Measurements from ENCODE around the gene LENEP. TPM values are rescaled to one million over a fixed set of nuclear protein-coding genes. Genes with fewer than 3 reads are reported as not detected.

The LENEP gene
- total RNA-seq, 2 experiments from 2014 or later, result 0.91 to 1.2 TPM

DNA sequence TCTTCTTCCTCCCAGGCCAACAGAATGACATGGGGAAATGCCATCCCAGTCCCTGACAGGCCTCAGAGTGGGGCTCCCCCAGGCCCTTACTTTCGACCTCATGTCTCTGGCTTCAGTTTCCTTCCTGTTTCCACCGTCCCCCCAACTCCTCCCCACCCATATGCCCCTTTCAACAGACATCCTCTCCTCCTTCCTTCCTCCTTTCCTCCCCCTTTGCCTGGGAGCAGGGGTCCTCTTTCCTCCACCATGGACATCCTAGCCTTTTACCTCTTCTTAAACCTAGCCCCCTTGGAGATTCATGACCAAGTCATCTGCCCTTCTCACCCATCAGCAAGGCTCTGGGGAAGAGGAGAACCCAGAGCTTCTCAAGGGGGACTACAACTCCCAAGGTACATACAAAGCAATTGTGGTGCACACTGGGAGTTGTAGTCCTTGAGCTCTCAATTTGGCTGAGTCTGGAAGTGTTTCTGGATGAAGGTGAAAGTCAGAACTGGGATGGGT lies 13.3 kb downstream of the LENEP start:
- ATAC-seq (peak; percentile 41), DNase-seq (peak; percentile 65)

GRCh38 chr1:155007251-155007828 lies 14.0 kb downstream of the LENEP start:
- DNase-seq, result no peak
- Mint-ChIP-seq H3K9me3 (ENCODE audit: low read depth) (no peaks in the 10 kb centered on the region), H3K4me3 (no peak overlapping the region), H3K36me3 (peaks cover 11% of the 10 kb centered on the region), H3K27me3 (no peaks in the 10 kb centered on the region), H3K27ac (peak overlapping the region; percentile 95), H3K4me1 (peaks cover 68% of the 10 kb centered on the region)
- no peak for ATAC-seq
- CTCF ChIA-PET, result interaction anchor here (0.7 to 18.7 kb wide), 9 partner anchors 8 to 78 kb away, joined by 3 to 328 read pairs (median 4); partner anchors contain the start of genes ADAM15, EFNA4, PBXIP1 and PMVK

More for the DNA sequence above, 13.3 kb downstream of the LENEP start:
- H3K27ac Mint-ChIP-seq, result peak overlapping the region; percentile 95
- CTCF ChIA-PET, result interaction anchor here (0.7 to 18.7 kb wide), 5 partner anchors 12 to 79 kb away, joined by 3 to 328 read pairs (median 4); partner anchors contain the start of genes ADAM15, EFNA4 and PMVK
- H3K9me3 Mint-ChIP-seq (ENCODE audit: low read depth), result no peaks in the 10 kb centered on the region
- H3K4me1 Mint-ChIP-seq, result peaks cover 62% of the 10 kb centered on the region
- peaks cover 11% of the 10 kb centered on the region for H3K36me3 Mint-ChIP-seq
- peak overlapping the region; percentile 54 for H3K4me3 Mint-ChIP-seq
- no peaks in the 10 kb centered on the region for H3K27me3 Mint-ChIP-seq

DNA sequence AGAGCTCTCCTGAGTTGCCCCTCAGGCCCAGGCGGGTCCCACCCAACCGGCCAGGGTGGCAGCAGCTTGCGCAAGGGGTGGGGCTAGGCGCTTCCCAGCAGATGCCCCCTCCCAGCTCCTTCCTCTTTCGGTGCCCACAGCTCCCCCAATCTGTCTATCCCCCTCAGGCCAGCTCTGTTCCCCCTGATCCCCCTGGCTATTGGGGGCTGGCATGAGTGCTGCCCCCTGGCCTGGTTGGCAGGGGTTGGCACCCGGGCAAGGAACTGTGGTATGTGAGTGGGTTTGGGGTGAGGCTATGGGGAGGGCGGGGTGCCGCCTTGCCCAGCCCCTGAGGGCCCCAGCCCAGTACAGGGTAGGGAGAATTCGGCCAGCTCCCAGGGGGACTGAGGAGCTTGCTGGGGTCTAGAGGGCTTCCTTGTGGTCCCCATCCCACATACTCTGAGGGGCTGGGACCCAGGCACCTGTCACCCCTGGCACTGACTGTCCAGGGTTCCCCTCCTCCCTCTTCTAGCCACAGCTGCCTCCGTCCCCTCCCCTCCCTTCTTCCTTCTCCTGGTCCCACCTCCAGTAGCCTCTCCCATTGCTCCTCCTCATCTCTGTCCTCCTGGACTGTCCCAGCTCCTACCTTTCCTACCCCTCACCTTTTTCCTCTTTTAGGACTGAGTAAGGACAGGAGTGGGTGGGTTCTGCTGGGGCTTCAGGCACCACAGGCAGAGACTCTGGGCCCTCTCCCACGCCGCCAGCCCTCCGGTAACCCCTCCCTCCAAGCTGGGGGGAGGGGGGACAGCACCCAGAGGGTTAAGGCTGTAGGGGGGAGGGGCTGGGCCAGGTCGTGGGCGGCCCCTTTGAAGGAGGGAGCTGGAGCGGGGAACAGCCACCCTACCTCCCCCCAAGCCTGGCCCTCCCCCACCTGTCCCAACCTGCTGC lies 14.9 kb downstream of the LENEP start:
- H3K4me3 Mint-ChIP-seq, result no peak overlapping the region
- H3K36me3 Mint-ChIP-seq, result peaks cover 11% of the 10 kb centered on the region
- CTCF ChIA-PET, result interaction anchor here (0.6 to 18.7 kb wide), 8 partner anchors 9 to 248 kb away, joined by 3 to 328 read pairs (median 4); partner anchors contain the start of genes ADAM15, EFNA4 and PBXIP1
- H3K4me1 Mint-ChIP-seq, result peaks cover 77% of the 10 kb centered on the region
- no peaks in the 10 kb centered on the region for H3K27me3 Mint-ChIP-seq
- DNase-seq, result no peak
- no peaks in the 10 kb centered on the region for H3K9me3 Mint-ChIP-seq (ENCODE audit: low read depth)
- H3K27ac Mint-ChIP-seq, result peak overlapping the region; percentile 11
- no peak for ATAC-seq

DNA sequence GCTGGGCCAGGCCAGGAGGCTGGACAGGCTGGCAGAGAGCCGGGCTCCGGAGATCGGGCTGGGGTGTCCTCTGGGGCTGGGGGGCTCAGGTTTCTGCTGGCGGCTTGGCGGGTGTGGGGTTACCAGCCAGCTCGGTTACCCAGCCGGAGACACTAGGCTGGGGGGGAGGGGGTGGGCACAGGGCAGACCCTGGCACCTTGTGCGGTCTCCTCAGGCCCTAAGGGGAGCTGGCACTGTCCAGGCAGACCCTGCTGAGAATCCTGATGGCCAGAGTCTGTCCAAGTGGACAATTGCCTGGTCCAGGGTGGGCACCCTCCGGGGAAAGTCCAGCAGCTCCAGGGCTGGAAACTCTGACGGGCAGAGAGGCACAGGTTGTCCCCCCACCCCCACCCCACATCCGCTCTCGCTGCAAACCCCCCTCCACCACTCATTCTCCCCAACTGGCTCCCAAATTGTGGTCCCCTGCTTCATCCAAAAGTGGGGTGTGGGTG lies 15.9 kb downstream of the LENEP start:
- peak overlapping the region; percentile 67 for H3K4me3 Mint-ChIP-seq
- H3K27me3 Mint-ChIP-seq, result no peaks in the 10 kb centered on the region
- peak overlapping the region; percentile 87 for H3K27ac Mint-ChIP-seq
- CTCF ChIA-PET, result interaction anchor here (1.7 to 18.7 kb wide), 4 partner anchors 9 to 43 kb away, joined by 9 to 328 read pairs (median 146); partner anchors contain the start of genes ADAM15, EFNA4, LENEP and ZBTB7B
- DNase-seq (no peak), ATAC-seq (no peak)
- peaks cover 81% of the 10 kb centered on the region for H3K4me1 Mint-ChIP-seq
- H3K9me3 Mint-ChIP-seq (ENCODE audit: low read depth), result no peaks in the 10 kb centered on the region
- peaks cover 10% of the 10 kb centered on the region for H3K36me3 Mint-ChIP-seq

- H3K4me3 Mint-ChIP-seq, result peak overlapping the region; percentile 67
- peaks cover 10% of the 10 kb centered on the region for H3K36me3 Mint-ChIP-seq
- CTCF ChIA-PET, result interaction anchor here (1.0 to 18.7 kb wide), 4 partner anchors 9 to 54 kb away, joined by 3 to 328 read pairs (median 146); partner anchors contain the start of genes ADAM15, EFNA4, LENEP and PBXIP1
- H3K27me3 Mint-ChIP-seq, result no peaks in the 10 kb centered on the region
- H3K27ac Mint-ChIP-seq, result peak overlapping the region; percentile 87
- ATAC-seq, result no peak
- H3K9me3 Mint-ChIP-seq (ENCODE audit: low read depth), result no peaks in the 10 kb centered on the region
- H3K4me1 Mint-ChIP-seq, result peaks cover 77% of the 10 kb centered on the region
- DNase-seq, result no peak
These were observed 16.4 kb downstream of the LENEP start for GRCh38 chr1:155009742-155010141.

DNA sequence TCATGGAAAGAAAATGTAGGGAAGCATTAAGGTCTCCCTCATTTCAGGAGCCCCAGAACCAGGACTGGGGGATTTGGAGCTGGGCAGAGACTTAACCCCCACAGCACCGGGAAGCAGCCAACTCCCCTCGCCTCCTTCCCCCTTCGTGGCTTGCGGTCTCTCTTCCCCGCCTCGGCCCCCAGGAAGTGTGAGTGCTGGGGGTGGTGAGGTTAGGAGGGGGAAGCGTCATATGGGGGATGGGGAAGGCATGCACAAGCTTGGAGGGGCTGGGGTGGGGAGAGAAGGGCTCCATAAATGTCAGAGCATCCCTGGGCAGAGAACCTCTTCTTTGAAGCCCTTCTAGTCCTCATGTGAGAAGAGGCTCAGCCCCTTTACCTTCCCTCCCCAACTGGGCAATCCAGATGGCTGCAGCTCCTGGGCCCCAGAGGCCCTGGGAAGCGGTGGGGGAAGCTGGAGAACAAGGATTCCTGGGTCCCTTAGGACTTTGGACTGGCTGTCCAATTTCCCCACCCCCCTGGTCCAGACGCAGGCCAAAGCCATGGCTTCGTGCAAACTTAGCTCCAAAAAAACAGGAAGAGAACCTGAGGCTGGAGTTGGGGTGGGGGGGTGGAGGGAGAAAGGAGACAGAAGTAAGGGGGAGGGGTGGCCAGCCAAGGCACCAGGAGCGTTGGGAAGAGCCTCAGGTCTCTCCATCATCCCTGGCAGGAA lies 17.0 kb downstream of the LENEP start:
- Mint-ChIP-seq H3K4me3 (peak overlapping the region; percentile 67), H3K36me3 (peaks cover 10% of the 10 kb centered on the region), H3K9me3 (ENCODE audit: low read depth) (no peaks in the 10 kb centered on the region), H3K4me1 (peaks cover 73% of the 10 kb centered on the region), H3K27ac (peak overlapping the region; percentile 87), H3K27me3 (no peaks in the 10 kb centered on the region)
- no peak for DNase-seq
- ATAC-seq, result no peak
- CTCF ChIA-PET, result interaction anchor here (0.7 to 18.7 kb wide), 6 partner anchors 8 to 451 kb away, joined by 3 to 328 read pairs (median 42); partner anchors contain the start of genes ADAM15, EFNA4, LENEP and PBXIP1

DNA sequence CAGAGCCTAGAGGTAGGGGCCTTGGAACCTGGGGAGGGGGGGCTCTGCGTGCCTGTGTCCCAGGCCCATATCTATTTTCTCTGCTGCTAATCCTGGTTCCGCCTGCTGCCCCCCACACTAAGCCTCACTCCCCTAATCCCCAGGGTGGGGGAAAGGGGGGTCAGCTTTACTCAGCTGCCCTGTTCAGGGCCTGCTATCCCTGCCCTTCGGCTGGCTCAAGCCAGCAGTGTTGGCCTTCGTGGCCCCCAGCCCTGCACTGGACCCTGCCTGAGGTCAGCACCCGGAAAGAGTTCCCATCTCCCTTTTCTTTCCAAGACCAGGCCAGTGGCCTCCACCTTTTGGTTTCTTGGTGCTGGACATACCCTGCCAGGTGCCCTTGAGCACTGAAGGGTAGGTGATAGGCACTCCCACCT lies 17.6 kb downstream of the LENEP start:
- Mint-ChIP-seq H3K4me3 (no peak overlapping the region), H3K27ac (peak overlapping the region; percentile 87), H3K27me3 (no peaks in the 10 kb centered on the region), H3K9me3 (ENCODE audit: low read depth) (no peaks in the 10 kb centered on the region), H3K4me1 (peaks cover 71% of the 10 kb centered on the region), H3K36me3 (peaks cover 13% of the 10 kb centered on the region)
- CTCF ChIA-PET, result interaction anchor here (5.6 to 18.7 kb wide), 3 partner anchors 8 to 42 kb away, joined by 80 to 328 read pairs (median 212); partner anchors contain the start of genes ADAM15, EFNA4, LENEP and ZBTB7B
- ATAC-seq, result no peak
- no peak for DNase-seq

GRCh38 chr1:155011437-155012025 lies 18.1 kb downstream of the LENEP start:
- Mint-ChIP-seq H3K27me3 (no peaks in the 10 kb centered on the region), H3K27ac (peak overlapping the region; percentile 46), H3K4me1 (peaks cover 71% of the 10 kb centered on the region), H3K9me3 (ENCODE audit: low read depth) (no peaks in the 10 kb centered on the region), H3K4me3 (no peak overlapping the region), H3K36me3 (peaks cover 16% of the 10 kb centered on the region)
- ATAC-seq, result no peak
- DNase-seq, result no peak
- CTCF ChIA-PET, result interaction anchor here (11.9 to 18.7 kb wide), 2 partner anchors 13 to 41 kb away, joined by 212 to 328 read pairs; partner anchors contain the start of genes ADAM15, EFNA4, LENEP and ZBTB7B

DNA sequence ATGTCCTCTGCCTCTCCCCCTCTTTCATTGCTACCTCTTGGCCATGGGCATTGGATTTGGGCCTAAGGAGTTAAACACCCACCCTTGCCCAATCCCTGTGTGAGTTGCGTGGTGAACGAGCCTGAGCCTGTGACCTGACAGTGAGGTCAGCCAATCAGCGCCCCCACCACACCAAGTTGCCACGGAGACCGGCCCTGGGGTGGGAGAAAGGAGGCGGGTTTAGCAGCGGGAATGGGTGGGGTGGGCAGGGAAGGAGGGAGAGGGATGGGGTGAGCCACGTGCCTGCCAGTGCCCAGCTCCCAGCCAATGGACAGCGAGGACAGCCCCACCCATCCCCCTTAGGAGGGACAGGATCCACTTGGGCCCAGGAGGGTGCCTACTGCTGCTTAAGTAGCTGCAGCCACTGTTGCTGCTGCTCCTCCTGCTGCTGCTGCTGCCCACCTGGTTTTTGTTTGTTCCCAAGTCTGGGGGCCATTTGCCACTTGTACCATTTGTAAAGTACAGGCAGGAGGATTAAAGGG lies 18.7 kb downstream of the LENEP start:
- H3K4me3 Mint-ChIP-seq, result no peak overlapping the region
- H3K27ac Mint-ChIP-seq, result peak overlapping the region; percentile 64
- H3K27me3 Mint-ChIP-seq, result no peaks in the 10 kb centered on the region
- H3K4me1 Mint-ChIP-seq, result peaks cover 70% of the 10 kb centered on the region
- no peaks in the 10 kb centered on the region for H3K9me3 Mint-ChIP-seq (ENCODE audit: low read depth)
- H3K36me3 Mint-ChIP-seq, result peaks cover 16% of the 10 kb centered on the region
- CTCF ChIA-PET, result interaction anchor here (1.6 to 18.7 kb wide), 4 partner anchors 13 to 73 kb away, joined by 5 to 328 read pairs (median 108); partner anchors contain the start of genes ADAM15, EFNA4, LENEP and PYGO2
- ATAC-seq (no peak), DNase-seq (no peak)

DNA sequence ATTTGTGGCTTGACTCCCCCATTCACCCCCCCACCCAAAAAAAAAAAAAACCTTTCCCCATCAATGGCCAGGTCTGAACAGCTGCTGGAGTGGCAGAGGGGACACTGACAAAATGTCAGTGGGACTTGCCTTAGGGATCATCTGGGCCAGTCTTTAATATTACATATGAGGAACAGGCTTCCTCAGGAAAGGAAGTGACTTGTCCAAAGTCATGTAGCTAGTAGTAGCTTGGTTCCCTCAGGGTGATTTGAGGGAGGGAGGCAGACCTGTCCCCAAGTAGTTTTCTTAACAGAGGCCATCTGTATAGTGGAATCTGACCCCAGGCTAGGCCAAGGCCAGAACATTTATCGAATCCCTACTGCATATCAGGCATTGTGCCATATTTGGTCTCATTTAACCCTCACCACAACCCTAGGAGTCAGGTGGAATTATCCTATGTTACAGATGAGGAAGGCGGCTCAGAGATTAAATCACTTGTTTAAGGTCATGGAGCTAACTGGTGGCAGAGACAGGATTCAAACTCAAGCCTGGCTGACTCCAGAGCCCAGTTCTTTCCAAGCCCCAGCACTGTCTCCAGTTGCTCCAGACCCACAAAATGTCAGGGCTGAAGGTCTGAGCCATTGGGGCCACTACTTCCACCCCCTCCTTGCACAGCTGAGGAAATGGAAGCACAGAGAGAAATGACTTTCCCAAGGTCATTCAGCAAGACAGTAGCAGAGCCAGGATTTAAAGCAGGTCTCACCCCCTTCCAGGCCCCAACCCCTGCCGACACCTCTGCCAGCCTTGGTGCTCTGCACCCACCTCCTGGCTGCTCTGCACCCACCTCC lies 19.6 kb downstream of the LENEP start:
- DNase-seq (no peak), ATAC-seq (no peak)
- CTCF ChIA-PET, result interaction anchor here (0.9 to 18.7 kb wide), 5 partner anchors 14 to 72 kb away, joined by 3 to 328 read pairs (median 5); partner anchors contain the start of genes ADAM15, EFNA4, FLAD1 and LENEP
- peaks cover 16% of the 10 kb centered on the region for H3K36me3 Mint-ChIP-seq
- H3K4me3 Mint-ChIP-seq, result no peak overlapping the region
- H3K4me1 Mint-ChIP-seq, result peaks cover 72% of the 10 kb centered on the region
- no peaks in the 10 kb centered on the region for H3K9me3 Mint-ChIP-seq (ENCODE audit: low read depth)
- H3K27me3 Mint-ChIP-seq, result no peaks in the 10 kb centered on the region
- H3K27ac Mint-ChIP-seq, result peak overlapping the region; percentile 64

- H3K27me3 Mint-ChIP-seq, result no peaks in the 10 kb centered on the region
- CTCF ChIA-PET, result interaction anchor here (0.9 to 18.7 kb wide), 6 partner anchors 15 to 71 kb away, joined by 3 to 328 read pairs (median 5); partner anchors contain the start of genes ADAM15, EFNA4, FLAD1 and LENEP
- no peak overlapping the region for H3K4me3 Mint-ChIP-seq
- peaks cover 70% of the 10 kb centered on the region for H3K4me1 Mint-ChIP-seq
- DNase-seq (no peak), ATAC-seq (no peak)
- peak overlapping the region; percentile 72 for H3K27ac Mint-ChIP-seq
- peaks cover 16% of the 10 kb centered on the region for H3K36me3 Mint-ChIP-seq
- H3K9me3 Mint-ChIP-seq (ENCODE audit: low read depth), result no peaks in the 10 kb centered on the region
These were observed 20.2 kb downstream of the LENEP start for GRCh38 chr1:155013632-155014031.
